H54 (cell line): Measurements from ENCODE around the gene C12orf75.
"Not testable (repeated sequence)": the region's sequence is repeated elsewhere in the genome, so short reads cannot be mapped to it uniquely, and the experiment has no call there.

ENCODE experiments used
- DNase-seq: peaks from one replicate; pipeline ENCODE4 v3.0.0; 2011; ENCODE audit warnings: low spot score, mixed read lengths; ENCODE audit not compliant: insufficient read length
- FAIRE-seq: peaks from 3 replicates; lab custom pipeline; 2011; peaks lifted over from hg19 to GRCh38; lab: Jason Lieb, UNC
- POLR2A ChIP-seq: IDR thresholded peaks from 2 replicates; pipeline ENCODE4 v1.6.1; 2011; ENCODE audit warnings: low read depth, mild to moderate bottlenecking, low read length

Gene C12orf75

GRCh38 chr12:105316931-105317852 is 13.3 kb upstream of the C12orf75 start:
- no peak for DNase-seq
- FAIRE-seq, result no peak
- TF ChIP-seq POLR2A, result no peak

GRCh38 chr12:105317942-105318621 is 12.4 kb upstream of the C12orf75 start:
- no peak for FAIRE-seq
- no peak for DNase-seq
- TF ChIP-seq POLR2A, result no peak

- FAIRE-seq, result no peak
- no peak for TF ChIP-seq POLR2A
- DNase-seq, result no peak
Measured at GRCh38 chr12:105318651-105319483, 11.6 kb upstream of the C12orf75 start.

GRCh38 chr12:105319691-105320209 is 10.7 kb upstream of the C12orf75 start:
- no peak for TF ChIP-seq POLR2A
- no peak for FAIRE-seq
- no peak for DNase-seq

- TF ChIP-seq POLR2A, result no peak
- DNase-seq, result no peak
Measured at GRCh38 chr12:105321125-105321524, 9.4 kb upstream of the C12orf75 start.

GRCh38 chr12:105322070-105322469 is 8.4 kb upstream of the C12orf75 start:
- no peak for TF ChIP-seq POLR2A
- DNase-seq (no peak), FAIRE-seq (no peak)

More at GRCh38 chr12:105321125-105321524, 9.4 kb upstream of the C12orf75 start:
- no peak for FAIRE-seq

GRCh38 chr12:105324704-105325103 is 5.8 kb upstream of the C12orf75 start:
- DNase-seq (no peak), FAIRE-seq (no peak)
- no peak for TF ChIP-seq POLR2A

- TF ChIP-seq POLR2A, result no peak
- no peak for FAIRE-seq
- DNase-seq, result no peak
Measured at GRCh38 chr12:105325117-105325516, 5.4 kb upstream of the C12orf75 start.

- FAIRE-seq (no peak), DNase-seq (no peak)
- no peak for TF ChIP-seq POLR2A
Measured at GRCh38 chr12:105329926-105330282, 587 bp upstream of the C12orf75 start.

GRCh38 chr12:105330931-105331804 is 677 bp downstream of the C12orf75 start:
- no peak for TF ChIP-seq POLR2A
- no peak for FAIRE-seq
- no peak for DNase-seq

- DNase-seq (no peak), FAIRE-seq (no peak)
- no peak for TF ChIP-seq POLR2A
Measured at GRCh38 chr12:105331805-105332251, 1.3 kb downstream of the C12orf75 start.

- not testable (repeated sequence) for DNase-seq, FAIRE-seq
Measured at GRCh38 chr12:105332286-105332685, 1.8 kb downstream of the C12orf75 start.
